ENCODE data around the gene PARD6B.
A peak's percentile ranks its signal among the peaks of the same experiment; 100 is the strongest.
"Not testable (repeated sequence)": the region's sequence is repeated elsewhere in the genome, so short reads cannot be mapped to it uniquely, and the experiment has no call there.

Gene PARD6B, protein sequence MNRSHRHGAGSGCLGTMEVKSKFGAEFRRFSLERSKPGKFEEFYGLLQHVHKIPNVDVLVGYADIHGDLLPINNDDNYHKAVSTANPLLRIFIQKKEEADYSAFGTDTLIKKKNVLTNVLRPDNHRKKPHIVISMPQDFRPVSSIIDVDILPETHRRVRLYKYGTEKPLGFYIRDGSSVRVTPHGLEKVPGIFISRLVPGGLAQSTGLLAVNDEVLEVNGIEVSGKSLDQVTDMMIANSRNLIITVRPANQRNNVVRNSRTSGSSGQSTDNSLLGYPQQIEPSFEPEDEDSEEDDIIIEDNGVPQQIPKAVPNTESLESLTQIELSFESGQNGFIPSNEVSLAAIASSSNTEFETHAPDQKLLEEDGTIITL

DNA sequence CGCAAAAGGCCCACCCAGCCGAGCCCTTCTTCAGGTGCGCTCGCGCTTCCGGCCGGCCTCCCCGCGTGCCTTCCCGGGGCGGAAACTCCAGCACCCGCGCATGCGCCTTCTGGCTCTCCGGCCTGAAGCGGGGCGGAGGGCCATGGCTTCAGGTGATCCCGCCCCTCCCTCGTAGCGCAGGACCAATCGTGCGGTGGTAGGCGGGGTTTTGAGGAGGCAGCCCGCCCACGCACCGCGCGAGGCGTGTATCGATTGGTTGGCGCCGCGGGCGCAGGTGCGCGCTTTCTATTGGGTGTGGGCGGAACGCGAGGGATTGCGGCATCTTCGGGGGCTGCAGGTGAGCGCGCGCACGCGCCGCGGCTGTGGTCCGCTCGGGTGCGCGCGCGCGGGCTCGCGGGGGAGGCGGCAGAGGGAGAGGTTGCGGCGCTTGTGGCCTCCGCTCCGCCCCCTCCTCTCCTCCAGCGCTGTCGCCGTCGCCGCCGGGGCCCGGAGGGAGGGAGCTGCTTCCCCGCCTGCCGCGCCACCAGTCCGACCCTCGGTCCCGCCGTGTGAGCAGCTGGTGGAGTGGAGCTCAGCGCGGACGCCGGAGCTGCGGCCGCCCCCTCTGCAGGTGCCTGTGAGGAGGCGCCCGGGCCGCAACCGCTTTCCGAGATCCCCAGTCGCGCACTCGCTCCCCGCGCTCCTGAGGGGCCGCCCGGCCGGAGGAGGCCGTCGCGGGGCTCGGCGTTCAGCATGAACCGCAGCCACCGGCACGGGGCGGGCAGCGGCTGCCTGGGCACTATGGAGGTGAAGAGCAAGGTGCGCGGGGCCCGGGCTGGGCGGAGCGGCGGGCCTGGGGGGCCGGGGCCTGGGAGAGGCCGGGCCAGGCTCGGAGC, at the start of gene PARD6B:
TSS of gene PARD6B (plus strand) at position 526 of the 875 bp plus-strand sequence. CDS start at position 733, 207 bp downstream.
- peak; percentile 99 for DNase-seq

DNA sequence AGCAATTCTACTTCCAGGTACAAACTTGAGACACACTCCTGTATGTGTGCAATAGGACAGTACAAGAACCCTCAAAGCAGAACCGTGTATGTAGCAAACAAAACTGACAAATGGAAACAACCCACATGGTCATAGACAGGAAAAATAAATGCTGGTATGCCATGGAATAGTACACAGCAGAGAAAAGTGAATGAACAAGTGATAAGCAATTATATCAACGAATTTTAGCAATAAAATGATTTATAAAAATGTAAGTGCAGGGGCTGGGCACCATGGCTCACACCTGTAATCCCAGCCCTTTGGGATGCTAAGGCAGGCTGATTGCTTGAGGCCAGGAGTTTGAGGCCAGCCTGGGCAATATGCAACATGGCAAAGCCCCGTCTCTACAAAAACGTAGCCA, 49.3 kb upstream of the PARD6B start:
- no peak for DNase-seq

DNA sequence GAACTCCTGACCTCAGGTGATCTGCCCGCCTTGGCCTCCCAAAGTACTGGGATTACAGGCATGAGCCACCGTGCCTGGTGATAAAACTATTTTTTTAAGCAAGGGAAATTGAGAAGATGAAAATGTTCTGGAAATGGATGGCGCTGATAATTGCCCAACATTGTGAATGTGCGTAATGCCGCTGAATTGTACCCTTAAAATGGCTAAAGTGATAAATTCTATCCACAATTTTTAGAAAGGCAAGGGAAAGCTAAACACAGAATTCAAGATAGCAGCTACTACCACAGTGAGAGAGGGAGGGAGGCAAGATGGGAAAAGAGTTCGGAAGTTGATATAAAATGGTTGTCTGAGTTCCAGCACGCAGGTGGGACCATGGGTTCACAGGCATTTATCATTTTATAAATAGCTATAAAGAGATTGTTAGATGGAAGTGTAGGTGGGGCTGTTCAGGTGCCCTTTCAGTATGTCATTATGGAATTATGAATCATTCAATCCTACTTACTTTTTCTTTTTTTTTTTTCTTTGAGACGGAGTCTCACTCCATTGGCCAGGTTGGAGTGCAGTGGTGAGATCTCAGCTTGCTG, 48.3 kb upstream of the PARD6B start:
- DNase-seq, result no peak

DNA sequence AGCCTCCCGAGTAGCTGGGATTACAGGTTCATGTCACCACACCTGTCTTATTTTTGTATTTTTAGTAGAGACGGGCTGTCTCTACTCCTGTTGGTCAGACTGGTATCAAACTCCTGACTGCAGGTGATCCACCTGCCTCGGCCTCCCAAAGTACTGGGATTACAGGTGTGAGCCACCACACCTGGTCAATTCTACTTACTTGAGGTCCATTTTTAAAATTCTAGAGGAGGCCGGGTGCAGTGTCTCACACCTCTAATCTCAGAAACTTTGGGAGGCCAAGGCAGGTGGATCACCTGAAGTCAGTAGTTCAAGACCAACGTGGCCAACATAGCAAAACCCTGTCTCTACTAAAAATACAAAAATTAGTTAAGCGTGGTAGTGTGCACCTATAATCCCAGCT, 47.8 kb upstream of the PARD6B start:
- DNase-seq, result no peak

DNA sequence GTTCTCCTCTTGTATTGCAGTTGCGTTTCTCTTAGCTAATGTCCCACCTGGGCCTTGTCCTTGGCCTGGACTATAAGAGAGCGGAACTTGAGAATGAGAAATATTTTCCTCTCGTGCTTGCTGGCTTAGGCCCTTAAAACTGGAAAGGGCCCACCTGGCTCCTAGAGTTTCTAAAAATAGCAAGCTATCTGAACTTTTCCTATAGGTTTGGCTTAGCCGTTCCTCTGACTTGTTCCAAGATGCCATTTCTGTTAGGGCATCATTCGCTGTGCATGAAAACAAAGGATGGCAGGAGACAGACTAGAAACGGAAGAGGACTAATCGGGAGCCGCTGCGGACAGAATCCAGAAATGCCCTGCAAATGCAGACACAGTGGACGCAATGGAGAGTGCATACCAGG, 44.6 kb upstream of the PARD6B start:
- DNase-seq, result no peak

DNA sequence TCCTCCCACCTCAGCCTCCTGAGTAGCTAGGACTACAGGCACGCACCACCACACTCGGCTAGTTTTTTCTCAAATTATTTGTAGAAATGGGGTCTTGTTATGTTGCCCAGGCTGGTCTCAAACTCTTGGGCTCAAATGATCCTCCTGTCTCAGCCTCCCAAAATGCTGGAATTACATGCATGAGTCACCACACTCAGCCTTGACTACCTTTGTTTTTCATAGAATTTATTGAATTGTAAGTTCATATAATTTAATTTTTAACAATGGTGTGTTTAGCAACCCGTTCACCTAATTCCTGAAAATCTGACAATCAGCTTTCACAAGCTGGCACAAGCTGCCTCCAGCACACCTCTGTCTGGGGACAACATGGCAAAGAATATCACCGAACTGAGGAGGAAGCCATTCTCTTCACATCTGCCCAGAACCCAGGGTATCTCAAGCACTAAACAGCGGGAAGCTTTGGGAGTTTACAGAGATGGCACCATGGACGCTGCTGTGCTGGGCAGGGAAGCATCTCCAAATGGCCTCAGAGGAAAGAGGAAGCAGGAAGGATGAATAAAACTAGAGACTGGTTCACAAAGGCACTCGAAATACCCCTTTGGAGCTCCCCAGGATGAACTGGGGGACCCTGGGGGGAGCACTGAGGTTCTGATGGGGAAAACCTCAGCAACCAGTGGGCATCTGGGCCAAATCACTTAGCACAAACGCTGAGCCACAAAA, 43.0 kb upstream of the PARD6B start:
- no peak for DNase-seq

DNA sequence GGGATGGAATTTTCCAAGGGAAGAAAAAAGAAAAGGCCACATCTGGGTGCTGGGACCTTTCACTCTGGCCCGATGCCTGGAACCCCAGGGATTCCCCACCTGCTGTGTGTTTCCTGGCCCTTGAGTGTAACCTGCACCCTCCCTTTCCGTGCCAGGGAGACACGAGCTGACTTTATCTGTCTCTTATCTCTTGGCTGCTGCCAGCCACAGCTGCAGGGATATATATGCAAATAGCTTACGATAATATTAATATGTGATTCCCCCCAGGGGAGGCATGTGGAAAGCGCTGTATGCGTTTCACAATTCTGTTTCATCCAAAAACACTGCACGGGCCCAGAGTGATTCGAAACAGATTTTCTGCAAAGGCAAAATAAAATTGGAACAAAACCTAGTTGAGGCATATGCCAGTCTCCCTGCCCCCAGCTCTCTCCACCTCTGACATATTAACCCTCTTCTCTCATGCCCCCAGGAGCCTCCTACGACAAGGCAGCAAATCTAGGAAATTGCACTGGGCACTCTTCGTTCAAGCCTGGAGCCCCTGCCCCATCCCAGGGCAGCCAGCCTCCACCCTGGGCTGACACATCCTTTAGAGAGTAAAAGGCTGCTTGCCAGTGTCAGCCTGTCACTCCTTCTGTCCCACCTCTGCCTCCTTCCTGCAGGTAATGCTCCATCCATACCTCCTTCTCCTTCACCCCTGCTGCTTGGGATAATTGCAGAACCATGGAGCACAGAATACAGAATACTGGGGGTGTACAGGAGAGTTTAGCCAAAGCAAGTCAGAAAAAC, 41.3 kb upstream of the PARD6B start:
- peak; percentile 15 for DNase-seq

DNA sequence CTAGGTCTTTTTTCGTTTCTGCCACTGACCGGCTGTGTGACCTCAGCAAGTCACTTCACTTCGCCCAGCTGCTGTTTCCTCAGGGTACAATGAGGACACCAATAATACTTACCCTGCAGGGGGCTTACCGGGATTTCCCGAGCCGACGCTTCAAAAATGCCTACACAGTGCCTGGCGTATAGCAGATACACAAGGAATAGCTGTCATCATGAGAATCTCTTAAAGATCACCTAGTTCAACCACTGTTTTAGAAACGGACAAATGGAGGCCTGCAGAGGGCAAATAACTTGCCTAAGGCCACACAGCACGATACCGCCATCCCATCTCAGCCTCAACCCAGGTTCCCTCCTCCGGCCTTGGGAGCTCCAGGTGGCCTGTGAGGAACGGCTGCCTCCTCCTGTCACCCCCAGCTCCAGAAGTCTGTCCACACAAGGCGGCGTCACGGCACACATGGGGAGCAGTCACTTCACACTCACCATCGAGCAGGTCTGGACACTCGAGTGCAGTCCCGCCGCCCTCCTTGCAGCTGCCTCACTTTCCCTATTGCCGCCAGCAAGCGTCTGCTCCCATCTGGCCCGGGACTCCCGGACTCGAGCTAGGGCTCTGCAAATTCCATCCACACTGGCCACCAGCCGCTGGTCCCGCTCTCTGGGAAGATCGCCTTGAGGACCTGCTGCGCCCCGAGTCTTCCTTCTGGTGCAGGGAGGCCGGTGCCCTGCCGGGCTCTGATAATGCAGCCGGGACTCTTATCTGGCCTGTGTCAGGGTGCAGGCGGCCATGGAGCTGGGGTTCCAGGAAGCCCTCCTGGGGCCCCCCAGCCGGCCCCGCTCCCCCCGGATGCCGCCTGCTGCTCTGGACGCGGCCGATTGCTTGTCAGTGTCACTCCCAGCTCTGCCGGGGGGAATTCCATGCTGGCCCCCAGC, 40.5 kb upstream of the PARD6B start, which contains the start of gene RIPOR3:
TSS of gene RIPOR3 (minus strand) at position 893 of the 923 bp plus-strand sequence. CDS start at position 479, 414 bp downstream.
- DNase-seq, result no peak

DNA sequence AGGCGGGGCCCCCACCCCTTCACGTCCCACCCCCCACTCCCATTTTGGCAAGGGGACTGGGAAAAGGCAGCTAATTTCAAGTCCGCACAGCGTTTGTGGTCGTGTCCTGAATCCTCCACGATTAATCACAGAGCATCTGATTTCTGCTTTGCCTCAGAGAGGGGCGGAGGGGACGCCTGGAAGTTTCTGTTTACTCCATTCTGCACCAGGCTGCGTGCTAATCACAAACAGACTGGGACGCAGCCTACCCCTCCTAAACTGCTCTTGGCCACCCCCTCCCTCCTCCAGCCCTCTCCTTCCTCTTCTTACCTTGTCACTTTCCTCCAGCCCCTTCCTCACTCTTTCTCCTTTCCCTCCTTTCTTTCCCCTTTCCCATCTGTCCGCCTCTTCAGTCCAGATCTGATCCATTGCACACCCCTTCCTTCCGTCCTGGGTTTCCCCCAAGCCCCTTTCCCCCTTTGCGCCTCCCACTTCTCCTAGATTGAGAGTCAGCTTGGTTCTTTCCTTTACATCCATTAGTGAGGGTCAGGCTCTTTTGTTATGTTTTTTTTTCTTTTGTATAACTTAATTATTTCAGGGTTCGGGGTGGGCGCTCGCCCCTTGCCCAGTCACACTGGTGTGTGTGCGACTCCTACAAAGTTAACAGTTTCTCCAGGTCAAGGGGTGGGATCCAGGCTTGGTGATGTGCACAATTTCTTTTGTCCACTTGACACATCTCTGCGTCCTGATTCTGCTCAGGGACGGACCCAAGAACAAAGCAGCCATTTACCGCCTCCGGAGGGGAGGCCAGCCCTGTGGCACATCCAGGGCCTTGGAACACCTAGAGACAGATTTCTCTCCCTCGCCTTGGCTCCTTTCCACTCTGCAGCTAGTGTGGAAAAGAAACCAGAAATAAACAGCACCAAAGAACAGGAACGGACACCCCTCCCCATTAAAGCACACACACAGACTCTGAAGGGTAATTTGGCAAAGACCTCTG, 39.5 kb upstream of the PARD6B start:
- no peak for DNase-seq

DNA sequence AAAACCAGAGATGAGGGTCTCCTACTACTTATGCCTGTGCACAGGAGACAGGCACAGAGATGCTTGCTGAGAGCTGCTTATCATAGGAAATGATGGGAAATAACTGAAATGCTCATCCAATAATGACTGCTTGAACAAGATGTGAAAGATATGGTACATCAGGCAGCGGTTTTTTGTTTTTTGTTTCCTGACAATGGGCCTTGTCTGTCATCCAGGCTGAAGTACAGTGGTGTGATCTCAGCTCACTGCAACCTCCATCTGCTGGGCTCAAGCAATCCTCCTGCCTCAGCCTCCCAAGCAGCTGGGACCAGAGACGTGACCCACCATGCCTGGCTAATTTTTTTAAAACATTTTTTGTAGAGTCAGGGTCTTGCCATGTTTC, 38.8 kb upstream of the PARD6B start:
- DNase-seq, result no peak

DNA sequence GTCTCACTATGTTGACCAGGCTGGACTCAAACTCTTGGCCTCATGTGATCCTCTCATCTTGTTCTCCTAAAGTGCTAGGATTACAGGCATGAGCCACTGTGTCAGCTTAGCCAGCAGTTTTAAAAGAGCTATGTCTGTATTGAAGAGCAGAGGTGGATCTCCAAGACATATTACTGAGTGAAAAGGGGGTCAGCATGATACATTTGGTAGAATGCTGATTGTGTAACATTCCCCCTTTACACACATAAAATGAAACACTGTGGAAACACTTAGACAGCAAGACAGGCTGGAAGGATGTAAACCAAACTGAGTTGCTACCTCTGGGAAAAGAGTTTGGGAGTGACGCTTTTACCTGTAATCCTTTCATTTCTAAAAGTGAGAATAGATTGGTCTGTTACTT, 38.4 kb upstream of the PARD6B start:
- no peak for DNase-seq

DNA sequence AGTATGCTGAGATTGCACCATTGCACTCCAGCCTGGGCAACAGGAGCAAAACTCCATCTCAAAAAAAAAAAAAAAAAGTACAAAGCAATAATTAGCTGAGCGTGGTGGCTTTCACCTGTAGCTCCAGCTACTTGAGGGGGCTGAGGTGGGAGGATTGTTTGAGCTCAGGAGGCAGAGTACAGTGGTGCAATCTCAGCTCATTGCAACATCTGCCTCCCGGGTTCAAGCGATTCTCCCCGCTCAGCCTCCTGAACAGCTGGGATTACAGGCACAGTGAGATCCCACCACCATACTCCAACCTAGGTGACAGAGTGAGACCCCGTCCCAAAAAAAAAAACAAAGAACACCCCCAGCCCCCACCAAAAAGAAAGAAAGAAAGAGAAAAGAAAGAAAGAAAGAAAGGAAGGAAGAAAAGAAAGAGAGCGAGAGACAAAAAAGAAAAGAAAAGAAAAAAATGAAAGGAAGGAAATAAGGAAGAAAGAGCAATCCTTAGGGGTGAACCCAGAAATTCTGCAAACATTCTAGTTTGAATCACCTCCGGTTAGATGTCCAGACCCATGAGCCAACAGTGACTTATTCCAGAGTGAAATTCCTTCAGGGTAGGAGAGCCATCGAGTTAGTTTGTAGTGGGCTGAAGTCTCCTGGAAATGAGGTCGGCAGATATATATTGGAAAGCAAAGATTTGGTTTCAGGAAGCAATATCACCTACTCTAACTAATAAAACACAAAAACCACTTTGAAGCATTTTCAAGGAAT, 36.8 kb upstream of the PARD6B start:
- no peak for DNase-seq

DNA sequence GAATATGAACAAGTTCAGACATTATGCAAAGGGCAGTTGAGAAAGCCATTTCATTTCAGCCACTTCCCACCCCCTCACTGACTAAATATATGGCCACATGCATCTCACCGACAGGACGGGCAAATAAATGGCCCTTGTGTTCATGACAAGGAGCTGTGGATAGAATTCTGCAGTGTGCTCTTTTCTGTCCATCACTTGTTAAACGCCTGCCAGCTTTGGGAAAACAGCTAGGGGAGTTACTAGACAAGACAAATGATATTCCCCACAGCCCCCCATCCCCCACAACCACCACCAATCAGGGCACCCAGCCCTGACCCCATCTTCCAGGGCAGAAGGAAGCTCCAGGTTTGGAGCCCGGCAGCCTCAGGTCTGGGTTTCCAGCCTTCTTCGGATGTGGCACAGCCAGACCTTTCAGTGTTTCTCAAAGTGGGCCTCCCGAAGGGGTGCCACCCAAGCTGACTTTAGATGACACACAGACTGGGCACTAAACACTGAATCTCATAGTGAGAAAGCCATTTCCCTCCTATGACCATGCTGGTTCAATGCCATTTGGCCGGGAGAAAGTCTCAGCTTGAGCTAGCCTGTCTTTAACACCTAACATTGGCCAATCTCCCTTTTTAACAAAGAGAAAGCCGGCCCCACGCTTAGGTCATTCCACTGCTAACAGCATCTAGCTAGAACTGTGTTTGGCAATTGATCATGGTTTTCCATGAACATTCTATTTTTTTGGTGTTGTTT, 36.1 kb upstream of the PARD6B start:
- no peak for DNase-seq

DNA sequence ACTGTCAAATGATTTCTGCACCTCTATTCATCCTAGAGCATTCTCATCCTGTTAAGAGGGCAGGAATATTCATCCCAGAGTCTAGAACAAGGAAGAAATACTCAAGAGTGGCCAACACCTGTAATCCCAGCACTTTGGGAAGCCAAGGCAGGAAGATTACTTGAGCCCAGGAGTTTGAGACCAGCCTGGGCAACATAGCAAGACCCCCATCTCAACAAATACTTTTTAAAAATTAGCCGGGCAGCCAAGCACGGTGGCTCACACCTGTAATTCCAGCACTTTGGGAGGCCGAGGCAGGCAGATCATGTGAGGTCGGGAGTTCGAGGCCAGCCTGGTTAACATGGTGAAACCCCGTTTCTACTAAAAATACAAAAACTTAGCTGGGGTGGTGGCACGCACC, 33.1 kb upstream of the PARD6B start:
- DNase-seq, result not testable (repeated sequence)

DNA sequence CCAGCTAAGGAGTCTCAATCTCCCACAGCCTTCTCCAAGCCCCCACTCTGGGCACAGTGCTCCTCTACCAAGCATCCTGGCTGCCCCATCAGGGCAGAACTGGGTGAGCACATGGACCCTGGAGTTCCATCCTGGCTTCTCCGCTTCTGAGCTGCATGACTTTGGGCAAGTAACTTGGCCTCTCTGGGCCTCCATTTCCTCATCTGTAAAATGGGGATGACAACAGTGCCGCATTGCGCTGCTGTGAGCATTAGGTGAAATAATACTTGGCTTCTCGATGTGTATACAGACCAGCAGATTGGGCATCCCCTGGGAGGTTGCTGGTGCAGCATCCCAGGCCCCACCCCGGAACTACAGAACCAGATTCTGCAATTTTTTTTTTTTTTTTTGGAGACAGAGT, 31.7 kb upstream of the PARD6B start:
- DNase-seq, result no peak

DNA sequence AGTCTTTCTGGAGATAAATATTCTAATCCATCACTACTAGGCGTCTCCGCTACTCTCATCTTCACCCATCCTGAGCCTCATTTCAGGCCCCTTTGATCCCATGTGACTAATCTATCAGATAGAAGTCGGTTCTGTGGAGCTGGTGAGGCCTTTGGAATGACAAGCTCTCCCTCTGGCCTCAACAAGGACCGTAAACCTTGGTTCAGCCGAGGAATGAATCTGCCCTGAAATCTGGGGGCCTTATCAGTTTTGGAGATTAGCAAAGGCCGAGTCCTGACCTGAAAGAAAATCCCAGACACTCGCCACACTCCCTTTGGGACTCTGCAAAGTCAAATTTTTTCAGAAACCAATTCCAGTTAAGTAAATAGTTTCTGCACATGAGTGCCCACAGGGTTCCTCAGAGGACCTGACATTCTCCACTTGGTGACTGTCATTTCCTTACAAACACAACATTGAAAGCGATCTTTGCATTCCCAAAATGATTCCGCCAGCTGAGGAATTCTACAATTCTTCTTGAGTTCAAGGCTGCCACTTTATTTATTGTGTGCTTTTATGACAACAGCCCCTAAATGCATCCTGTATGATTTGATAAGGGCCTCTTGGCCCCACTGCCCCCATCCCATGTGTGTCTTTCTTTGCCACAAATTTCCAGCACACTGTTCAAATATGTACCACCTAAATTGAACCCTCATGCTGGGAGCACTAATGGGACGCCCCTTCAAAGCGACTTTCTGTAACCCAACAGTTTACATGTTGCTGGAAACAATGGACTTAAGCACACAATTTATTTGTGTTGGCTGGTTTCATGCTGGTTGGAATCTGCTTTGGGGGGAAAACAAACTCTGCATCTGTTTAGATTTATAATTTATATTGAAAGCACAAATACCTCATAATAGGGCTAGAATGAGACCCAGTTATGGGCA, 30.1 kb upstream of the PARD6B start:
- no peak for DNase-seq

All from NCI-H1105 treated with DMSO at 0.1 percent for 48 hours (cell line).